Stimulated activated CD4-positive, alpha-beta T cell treated with anti-CD3 and anti-CD28 coated beads, Interleukin-1b, Interleukin-23, amount 100 ng/mL, for 48 hours (primary cell): ENCODE data around the gene DOCK11.

Source experiments
- DNase-seq: peaks from one replicate; pipeline ENCODE4 v3.0.0-alpha.2; 2020

The DOCK11 gene

GRCh38 chrX:118503260-118504041, 7.8 kb downstream of the DOCK11 start:
- no peak for DNase-seq

GRCh38 chrX:118504581-118504980, 9.0 kb downstream of the DOCK11 start:
- DNase-seq, result no peak

- DNase-seq, result no peak
Measured at GRCh38 chrX:118506805-118507480, 11.3 kb downstream of the DOCK11 start.

- DNase-seq, result no peak
Measured at GRCh38 chrX:118507766-118508165, 12.2 kb downstream of the DOCK11 start.

GRCh38 chrX:118508221-118508620, 12.6 kb downstream of the DOCK11 start:
- no peak for DNase-seq

GRCh38 chrX:118508635-118509034, 13.0 kb downstream of the DOCK11 start:
- DNase-seq, result no peak

GRCh38 chrX:118510111-118510510, 14.5 kb downstream of the DOCK11 start:
- no peak for DNase-seq

GRCh38 chrX:118513120-118513898, 17.7 kb downstream of the DOCK11 start:
- no peak for DNase-seq

- DNase-seq, result no peak
Measured at GRCh38 chrX:118519411-118520215, 24.0 kb downstream of the DOCK11 start.

- no peak for DNase-seq
Measured at GRCh38 chrX:118520216-118521206, 24.9 kb downstream of the DOCK11 start.

- DNase-seq, result no peak
Measured at GRCh38 chrX:118521435-118521834, 25.8 kb downstream of the DOCK11 start.

- DNase-seq, result no peak
Measured at GRCh38 chrX:118522230-118522926, 26.8 kb downstream of the DOCK11 start.

- DNase-seq, result peak; percentile 25
Measured at GRCh38 chrX:118523920-118524319, 28.3 kb downstream of the DOCK11 start.

GRCh38 chrX:118524344-118524743, 28.7 kb downstream of the DOCK11 start:
- no peak for DNase-seq

- no peak for DNase-seq
Measured at GRCh38 chrX:118525174-118525730, 29.6 kb downstream of the DOCK11 start.

- no peak for DNase-seq
Measured at GRCh38 chrX:118526149-118526548, 30.5 kb downstream of the DOCK11 start.

- peak; percentile 51 for DNase-seq
Measured at GRCh38 chrX:118528071-118528737, 32.6 kb downstream of the DOCK11 start.

- no peak for DNase-seq
Measured at GRCh38 chrX:118530219-118530911, 34.8 kb downstream of the DOCK11 start.
